H1 (cell line): ENCODE measurements around the gene YEATS2. TPM values are rescaled to one million over a fixed set of nuclear protein-coding genes. Genes with fewer than 3 reads are reported as not detected.

Source experiments
- CBX5 ChIP-seq: fragments of 300-800, 300-1000 bp; sonication (generic); IDR thresholded peaks from 2 replicates; pipeline ENCODE4 v1.7.1; 2016; ENCODE audit warnings: antibody characterized with exemption, low read length, low read depth
- CHD7 ChIP-seq: fragments of 300-600 bp; sonication (generic); IDR thresholded peaks from 2 replicates; pipeline ENCODE4 v1.7.1; 2012; ENCODE audit warnings: low read length, moderate library complexity, mild to moderate bottlenecking, inconsistent platforms; ENCODE audit not compliant: insufficient replicate concordance
- EP300 ChIP-seq, 2 experiments: IDR thresholded peaks; 1 replicate in 1 of 2; 2 replicates in 1 of 2; pipeline ENCODE4 v1.6.1; 2011 to 2012; ENCODE audit warnings: low read depth in 2 of 2, low read length in 2 of 2, mild to moderate bottlenecking in 2 of 2, borderline replicate concordance in 1 of 2, inconsistent platforms in 1 of 2, moderate library complexity in 1 of 2
- FOSL1 ChIP-seq: IDR thresholded peaks from 2 replicates; pipeline ENCODE4 v1.6.1; 2011; ENCODE audit warnings: mild to moderate bottlenecking, low read depth, low read length, moderate library complexity; ENCODE audit not compliant: insufficient read depth
- JUN ChIP-seq: IDR thresholded peaks from 2 replicates; pipeline ENCODE4 v1.6.1; 2011; ENCODE audit warnings: low read depth, mild to moderate bottlenecking, improper control_type of control experiment, low read length
- JUND ChIP-seq: IDR thresholded peaks from 2 replicates; pipeline ENCODE4 v1.6.1; 2011; ENCODE audit warnings: mild to moderate bottlenecking, improper control_type of control experiment, low read length
- POLR2AphosphoS5 ChIP-seq: IDR thresholded peaks from 2 replicates; pipeline ENCODE4 v1.6.1; 2011; ENCODE audit warnings: low read depth, low read length
- RFX5 ChIP-seq: IDR thresholded peaks from 2 replicates; pipeline ENCODE4 v1.6.1; 2011; ENCODE audit warnings: low read depth, low read length, improper control_type of control experiment, borderline replicate concordance
- SP1 ChIP-seq: IDR thresholded peaks from 2 replicates; pipeline ENCODE4 v1.6.1; 2011; ENCODE audit warnings: low read depth, low read length
- TAF7 ChIP-seq: optimal IDR thresholded peaks from 2 replicates; pipeline ENCODE3; 2011; ENCODE audit warnings: low read depth, mild to moderate bottlenecking, inconsistent platforms, low read length, moderate library complexity, borderline replicate concordance
- ZNF274 ChIP-seq: IDR thresholded peaks from 2 replicates; pipeline ENCODE4 v1.7.0; 2012; ENCODE audit warnings: low read length, borderline replicate concordance; ENCODE audit errors: extremely low read depth
- polyA plus RNA-seq, 7 experiments: library from polyadenylated mRNA; depleted of rRNA in 3 of 7; stranded (reverse) in 5 of 7; unstranded in 2 of 7; fragments of >200 nt in 5 of 7; fragments of 200-250 nt in 2 of 7; gene quantifications; 1 replicate in 5 of 7; 2 replicates in 1 of 7; 4 replicates in 1 of 7; pipeline versions ENCODE4 v1.2.1 to v1.2.3, GENCODE V29; 2011 to 2013; ENCODE audit warnings: missing spikeins in 2 of 7, mixed read lengths in 2 of 7
- total RNA-seq: library from RNA; stranded (reverse); fragmentation: NEBNext Ultra II Directional; extraction: Animal tissue kit (Norgen Biotek cat#: 25700); gene quantifications from 2 replicates; pipeline ENCODE4 v1.2.1, GENCODE V29; 2021

YEATS2 gene
- total and polyA plus RNA-seq, 2 of the 8 experiments (the other 6 are each of a cell fraction or from before 2014, with no cell fraction given): 35.3 to 53.7 TPM

GRCh38 chr3:183697610-183698317 is at the start of gene YEATS2 (continued):
- no peak for TF ChIP-seq CBX5
- no peak for TF ChIP-seq JUN
- no peak for TF ChIP-seq SP1
- peak; percentile 85 for TF ChIP-seq POLR2AphosphoS5
- TF ChIP-seq EP300 (IDR thresholded peaks at IDR 0.05; ENCODE audit: borderline replicate concordance in 1 of 2, low read depth in 2 of 2, low read length in 2 of 2): peak in 1 of 2 experiments; percentile 67; a peak in 1 of 3 replicates
- no peak for TF ChIP-seq JUND
- no peak for TF ChIP-seq ZNF274
- TF ChIP-seq RFX5: no peak
- peak; percentile 83 for TF ChIP-seq TAF7
- no peak for TF ChIP-seq CHD7
- no peak for TF ChIP-seq FOSL1
